ENCODE results near the gene SUN1. TPM values are rescaled to one million over a fixed set of nuclear protein-coding genes. Genes with fewer than 3 reads are reported as not detected.

SUN1 gene
- total RNA-seq, 2 experiments from 2014 or later: 104 to 108 TPM

GRCh38 chr7:860149-860548 is 27.9 kb downstream of the SUN1 start:
- Histone ChIP-seq H3K4me3 (ENCODE audit: low read length) (no peak overlapping the region), H3K27ac (ENCODE audit: low read depth in 1 of 2, low read length in 2 of 2) (no peak overlapping the region), H3K9me3 (ENCODE audit: control insufficient read depth in 1 of 2, insufficient read depth in 1 of 2, low read length in 2 of 2) (no peaks in the 10 kb centered on the region), H3K36me3 (ENCODE audit: insufficient read depth, low read length) (peaks cover 67% of the 10 kb centered on the region), H3K27me3 (ENCODE audit: control insufficient read depth in 1 of 2, insufficient read depth in 2 of 2, low read length in 2 of 2) (no peaks in the 10 kb centered on the region), H3K4me1 (ENCODE audit: insufficient read depth, low read length) (no peaks in the 10 kb centered on the region)
- DNase-seq: no peak
- Mint-ChIP-seq H3K4me3 (no peak overlapping the region), H3K4me1 (ENCODE audit: low read depth) (no peaks in the 10 kb centered on the region), H3K36me3 (ENCODE audit: low read depth) (peaks cover 89% of the 10 kb centered on the region), H3K27me3 (no peaks in the 10 kb centered on the region), H3K27ac (no peak overlapping the region), H3K9me3 (no peaks in the 10 kb centered on the region)
- intact Hi-C loops (cut with DNase I, micrococcal nuclease): no loop called here
- ChIA-PET CTCF (no interaction called here), POLR2A (no interaction called here)
- ATAC-seq (ENCODE audit: poor library complexity): no peak
- TF ChIP-seq CTCF (IDR thresholded peaks at IDR 0.05): no peak

- Mint-ChIP-seq H3K27ac (no peak overlapping the region), H3K4me1 (ENCODE audit: low read depth) (no peaks in the 10 kb centered on the region), H3K9me3 (no peaks in the 10 kb centered on the region), H3K36me3 (ENCODE audit: low read depth) (peaks cover 91% of the 10 kb centered on the region), H3K4me3 (no peak overlapping the region), H3K27me3 (no peaks in the 10 kb centered on the region)
- Histone ChIP-seq H3K27me3 (ENCODE audit: control insufficient read depth in 1 of 2, insufficient read depth in 2 of 2, low read length in 2 of 2) (no peaks in the 10 kb centered on the region), H3K27ac (ENCODE audit: low read depth in 1 of 2, low read length in 2 of 2) (no peak overlapping the region), H3K36me3 (ENCODE audit: insufficient read depth, low read length) (peaks cover 65% of the 10 kb centered on the region), H3K4me3 (ENCODE audit: low read length) (no peak overlapping the region), H3K4me1 (ENCODE audit: insufficient read depth, low read length) (no peaks in the 10 kb centered on the region), H3K9me3 (ENCODE audit: control insufficient read depth in 1 of 2, insufficient read depth in 1 of 2, low read length in 2 of 2) (no peaks in the 10 kb centered on the region)
- ATAC-seq (ENCODE audit: poor library complexity) (no peak), DNase-seq (no peak)
- CTCF ChIA-PET: no interaction called here
- TF ChIP-seq CTCF (IDR thresholded peaks at IDR 0.05): no peak
- POLR2A ChIA-PET: no interaction called here
- intact Hi-C loops (cut with DNase I, micrococcal nuclease): no loop called here
Observed at GRCh38 chr7:861222-861621, 28.9 kb downstream of the SUN1 start.

GRCh38 chr7:862157-862556 is 29.9 kb downstream of the SUN1 start:
- Mint-ChIP-seq H3K4me3 (no peak overlapping the region), H3K27me3 (no peaks in the 10 kb centered on the region), H3K27ac (no peak overlapping the region), H3K36me3 (ENCODE audit: low read depth) (peaks cover 91% of the 10 kb centered on the region), H3K4me1 (ENCODE audit: low read depth) (no peaks in the 10 kb centered on the region), H3K9me3 (no peaks in the 10 kb centered on the region)
- Histone ChIP-seq H3K4me1 (ENCODE audit: insufficient read depth, low read length) (no peaks in the 10 kb centered on the region), H3K27me3 (ENCODE audit: control insufficient read depth in 1 of 2, insufficient read depth in 2 of 2, low read length in 2 of 2) (no peaks in the 10 kb centered on the region), H3K27ac (ENCODE audit: low read depth in 1 of 2, low read length in 2 of 2) (no peak overlapping the region), H3K9me3 (ENCODE audit: control insufficient read depth in 1 of 2, insufficient read depth in 1 of 2, low read length in 2 of 2) (no peaks in the 10 kb centered on the region), H3K36me3 (ENCODE audit: insufficient read depth, low read length) (peaks cover 64% of the 10 kb centered on the region), H3K4me3 (ENCODE audit: low read length) (no peak overlapping the region)
- DNase-seq: no peak
- ChIA-PET CTCF (no interaction called here), POLR2A (interaction anchor here (0.6 to 1.5 kb wide), 2 partner anchors 14 to 61 kb away, joined by 3 read pairs; partner anchors contain the start of gene GET4)
- ATAC-seq (ENCODE audit: poor library complexity): no peak
- no peak for TF ChIP-seq CTCF (IDR thresholded peaks at IDR 0.05)
- intact Hi-C loops (cut with DNase I, micrococcal nuclease): no loop called here
